HG03378 (cell line): Measurements from ENCODE around the gene NEMF.
"Not testable (repeated sequence)": the region's sequence is repeated elsewhere in the genome, so short reads cannot be mapped to it uniquely, and the experiment has no call there.

Experiments used
- ATAC-seq: cut with Tn5 transposase; IDR thresholded peaks from one replicate; pipeline ENCODE4 v1.9.1; 2021; ENCODE audit warnings: mild to moderate bottlenecking, moderate library complexity; ENCODE audit not compliant: unreplicated experiment

NEMF gene

DNA sequence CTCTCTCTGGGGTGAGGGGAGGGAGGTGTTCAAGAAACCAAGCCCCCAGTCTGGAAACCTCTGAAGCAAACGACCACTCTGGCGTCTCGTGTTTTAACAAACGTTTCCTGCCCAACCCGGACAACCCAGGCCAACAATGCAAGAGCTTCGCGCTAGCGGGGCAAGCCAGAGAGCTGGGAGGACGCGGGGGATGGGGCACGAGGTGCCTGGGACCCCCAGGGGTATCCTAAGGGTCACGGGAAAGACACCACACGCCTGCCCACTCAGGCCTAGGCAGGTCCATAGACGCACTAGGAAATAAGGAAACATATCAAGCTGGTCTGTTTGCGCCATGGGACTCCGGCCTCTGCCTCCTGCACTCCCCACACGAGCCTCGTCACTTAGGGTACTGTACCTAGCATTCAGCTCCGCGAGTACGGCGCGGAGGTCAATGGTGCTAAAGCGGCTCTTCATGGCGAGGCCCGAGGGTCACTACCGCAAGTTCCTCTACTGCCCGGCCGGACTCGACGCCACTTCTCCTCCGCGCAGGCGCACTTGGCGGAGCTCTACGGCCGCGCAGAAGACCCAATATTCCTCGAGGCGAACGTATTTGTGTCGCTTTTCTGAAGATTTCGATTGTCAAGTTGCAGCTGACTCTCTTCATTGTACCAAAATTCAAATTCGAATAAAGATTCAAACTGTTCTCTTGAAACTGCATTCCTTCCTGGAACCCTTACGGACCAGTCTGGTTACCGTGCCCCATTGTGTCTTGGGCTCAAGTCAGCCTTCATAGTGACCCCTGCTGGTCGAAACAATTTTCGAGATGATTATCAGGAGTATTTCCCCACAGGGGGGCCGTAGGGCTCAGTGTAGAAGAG is at the start of gene NEMF:
TSS of gene NEMF (minus strand) at position 488 of the 857 bp plus-strand sequence. CDS start at position 453, 35 bp downstream.
- peak; percentile 83 for ATAC-seq

- ATAC-seq: no peak
These were observed 48.4 kb upstream of the NEMF start for GRCh38 chr14:49900973-49901372.

GRCh38 chr14:49898485-49898884 is 45.9 kb upstream of the NEMF start:
- no peak for ATAC-seq

DNA sequence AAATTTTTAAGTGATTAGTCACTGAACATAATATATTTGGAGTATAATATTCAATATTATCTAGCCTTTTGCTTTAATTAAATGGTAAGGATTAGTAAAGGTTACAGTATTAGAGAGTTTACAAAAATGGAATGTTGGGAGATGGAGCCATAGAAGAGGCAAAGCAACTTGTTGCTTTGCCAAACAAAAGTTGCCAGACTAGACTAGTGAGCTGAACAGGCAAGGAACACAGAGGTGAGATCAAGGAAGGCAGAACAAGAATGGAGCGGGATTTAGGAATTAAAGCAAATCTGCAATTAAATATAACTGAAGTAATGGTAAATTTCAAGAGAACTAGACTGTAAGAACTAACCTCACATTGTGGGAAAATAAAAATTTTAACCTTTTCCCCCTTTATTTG is 45.4 kb upstream of the NEMF start:
- no peak for ATAC-seq

GRCh38 chr14:49897414-49897813 is 44.8 kb upstream of the NEMF start:
- ATAC-seq: no peak

- no peak for ATAC-seq
These were observed 44.4 kb upstream of the NEMF start for GRCh38 chr14:49896966-49897365.

- not testable (repeated sequence) for ATAC-seq
These were observed 43.7 kb upstream of the NEMF start for GRCh38 chr14:49896272-49896671.

- ATAC-seq: no peak
These were observed 42.9 kb upstream of the NEMF start for GRCh38 chr14:49895480-49895879.

DNA sequence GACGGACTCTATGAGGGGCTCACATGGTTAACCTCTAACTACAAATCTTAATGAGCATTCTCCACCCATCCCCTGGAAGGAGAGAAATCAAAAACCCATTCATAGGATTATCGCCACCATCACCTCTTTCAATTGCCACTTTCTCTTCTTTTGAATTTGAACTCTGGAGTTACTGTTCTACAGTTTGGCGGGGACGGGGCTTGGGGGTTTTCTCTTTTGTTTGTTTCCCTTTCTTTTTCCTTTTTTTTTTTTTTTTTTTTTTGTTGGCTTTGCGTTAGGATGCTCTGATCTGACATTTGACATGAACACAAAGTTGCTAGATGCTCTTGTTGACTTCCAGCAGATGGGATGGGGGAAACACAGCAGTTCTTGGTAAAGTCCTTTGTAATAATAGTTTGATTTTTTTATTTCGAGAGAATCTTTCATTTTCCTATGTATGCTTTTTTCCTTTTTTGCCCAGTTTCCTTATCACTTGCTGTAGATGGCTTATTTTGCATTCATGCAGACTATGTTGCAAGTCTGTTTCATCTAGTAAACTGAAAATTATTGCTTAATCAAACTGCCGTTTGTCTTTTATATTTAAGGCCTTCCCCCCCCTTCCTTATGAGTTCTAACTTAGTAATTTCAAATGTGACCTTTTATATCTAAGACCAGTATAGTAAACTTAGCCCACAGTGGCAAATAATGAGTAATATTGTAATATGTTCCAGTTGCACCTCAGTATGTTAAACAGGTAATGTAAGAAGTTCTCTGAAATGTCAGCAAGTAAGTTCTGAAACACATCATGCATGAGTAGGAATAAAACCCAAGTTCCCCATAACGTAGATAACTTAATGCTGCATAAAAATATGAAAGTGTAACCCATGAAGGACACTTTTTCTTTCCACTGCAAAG is 41.9 kb upstream of the NEMF start:
- ATAC-seq: not testable (repeated sequence)

DNA sequence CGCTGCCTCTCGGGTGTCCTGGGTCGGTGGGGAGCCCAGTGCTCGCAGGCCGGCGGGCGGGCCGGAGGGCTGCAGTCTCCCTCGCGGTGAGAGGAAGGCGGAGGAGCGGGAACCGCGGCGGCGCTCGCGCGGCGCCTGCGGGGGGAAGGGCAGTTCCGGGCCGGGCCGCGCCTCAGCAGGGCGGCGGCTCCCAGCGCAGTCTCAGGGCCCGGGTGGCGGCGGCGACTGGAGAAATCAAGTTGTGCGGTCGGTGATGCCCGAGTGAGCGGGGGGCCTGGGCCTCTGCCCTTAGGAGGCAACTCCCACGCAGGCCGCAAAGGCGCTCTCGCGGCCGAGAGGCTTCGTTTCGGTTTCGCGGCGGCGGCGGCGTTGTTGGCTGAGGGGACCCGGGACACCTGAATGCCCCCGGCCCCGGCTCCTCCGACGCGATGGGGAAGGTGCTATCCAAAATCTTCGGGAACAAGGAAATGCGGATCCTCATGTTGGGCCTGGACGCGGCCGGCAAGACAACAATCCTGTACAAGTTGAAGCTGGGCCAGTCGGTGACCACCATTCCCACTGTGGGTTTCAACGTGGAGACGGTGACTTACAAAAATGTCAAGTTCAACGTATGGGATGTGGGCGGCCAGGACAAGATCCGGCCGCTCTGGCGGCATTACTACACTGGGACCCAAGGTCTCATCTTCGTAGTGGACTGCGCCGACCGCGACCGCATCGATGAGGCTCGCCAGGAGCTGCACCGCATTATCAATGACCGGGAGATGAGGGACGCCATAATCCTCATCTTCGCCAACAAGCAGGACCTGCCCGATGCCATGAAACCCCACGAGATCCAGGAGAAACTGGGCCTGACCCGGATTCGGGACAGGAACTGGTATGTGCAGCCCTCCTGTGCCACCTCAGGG is 41.0 kb upstream of the NEMF start:
- ATAC-seq: peak; percentile 28

DNA sequence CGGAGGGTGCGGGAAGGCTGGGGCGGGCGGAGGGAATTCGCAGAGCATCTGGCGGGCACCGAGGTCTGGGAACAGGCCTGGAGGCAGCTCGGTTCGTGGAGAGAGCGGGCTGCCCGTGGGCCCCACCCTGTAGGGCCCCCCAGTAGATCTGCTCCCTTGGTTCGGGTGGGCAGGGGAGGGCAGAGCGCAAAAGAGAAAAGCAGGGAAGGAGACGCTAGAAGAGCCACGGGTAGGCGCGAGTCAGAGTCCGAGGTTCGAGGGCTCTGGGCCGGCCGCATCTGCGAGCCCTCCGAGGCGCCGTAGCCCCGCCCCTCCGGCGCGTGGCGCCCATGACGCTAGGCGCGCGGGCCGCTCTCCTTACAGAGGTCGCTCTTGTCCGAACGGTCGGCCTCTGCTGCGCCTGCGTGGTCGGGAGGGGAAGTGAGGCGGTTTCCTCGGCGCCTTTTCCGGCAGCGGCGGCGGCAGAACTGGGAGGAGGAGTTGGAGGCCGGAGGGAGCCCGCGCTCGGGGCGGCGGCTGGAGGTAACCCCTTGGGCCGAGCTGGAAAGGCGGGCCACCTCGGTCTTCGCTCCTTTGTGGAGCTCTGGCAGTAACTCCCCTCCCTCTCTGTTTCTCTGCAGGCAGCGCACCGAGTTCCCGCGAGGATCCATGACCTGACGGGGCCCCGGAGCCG is 40.2 kb upstream of the NEMF start, which contains the start of gene ARF6:
TSS of gene ARF6 (plus strand) at position 447 of the 673 bp plus-strand sequence. CDS start 655 bp downstream, outside the sequence.
- peak; percentile 69 for ATAC-seq

GRCh38 chr14:49892301-49892635 is 39.7 kb upstream of the NEMF start:
- ATAC-seq: peak; percentile 33

- ATAC-seq: no peak
These were observed 35.7 kb upstream of the NEMF start for GRCh38 chr14:49888293-49888692.

DNA sequence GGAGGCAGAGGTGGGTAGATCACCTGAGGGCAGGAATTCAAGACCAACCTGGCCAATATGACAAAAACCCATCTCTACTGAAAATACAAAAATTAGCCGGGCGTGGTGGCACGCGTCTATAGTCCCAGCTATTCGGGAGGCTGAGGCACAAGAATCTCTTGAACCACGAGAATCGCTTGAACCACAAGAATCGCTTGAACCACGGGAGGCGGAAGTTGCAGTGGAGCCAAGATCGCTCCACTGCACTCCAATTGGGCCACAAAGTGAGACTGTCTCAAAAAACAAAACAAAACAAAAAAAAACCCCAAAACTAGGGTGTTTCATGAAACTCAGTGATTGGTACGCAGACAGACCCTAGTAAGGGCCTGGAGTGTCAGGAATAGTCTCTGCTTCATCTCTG is 33.9 kb upstream of the NEMF start:
- ATAC-seq: no peak

- no peak for ATAC-seq
These were observed 30.5 kb upstream of the NEMF start for GRCh38 chr14:49882826-49883694.

- ATAC-seq: no peak
These were observed 28.9 kb upstream of the NEMF start for GRCh38 chr14:49881350-49882001.

GRCh38 chr14:49880267-49881064 is 27.9 kb upstream of the NEMF start:
- no peak for ATAC-seq
